Liver (tissue), 9 donors: ENCODE results near the gene MARCHF2. TPM values are rescaled to one million over a fixed set of nuclear protein-coding genes. Genes with fewer than 3 reads are reported as not detected.

Source experiments
- DNase-seq: peaks from one replicate; pipeline ENCODE4 v3.0.0-alpha.2; 2017; ENCODE audit warnings: low spot score
- H3K27ac ChIP-seq, 2 donors: one replicate each; pipeline ENCODE4 v1.7.0; 2013; ENCODE audit warnings: inconsistent platforms in 2 of 2, low read length in 2 of 2, control low read depth in 1 of 2, low read depth in 1 of 2, mild to moderate bottlenecking in 1 of 2
- H3K27me3 ChIP-seq, 4 donors: one replicate each; pipeline versions ENCODE4 v1.6.1 to v1.7.0; 2013; ENCODE audit warnings: low read length in 3 of 4, inconsistent platforms in 1 of 4, mild to moderate bottlenecking in 1 of 4, moderate library complexity in 1 of 4; ENCODE audit not compliant: control insufficient read depth in 4 of 4, insufficient read depth in 4 of 4
- H3K36me3 ChIP-seq, 4 donors: one replicate each; pipeline versions ENCODE4 v1.6.1 to v1.7.0; 2013; ENCODE audit warnings: low read length in 3 of 4, mild to moderate bottlenecking in 3 of 4, low read depth in 1 of 4, moderate library complexity in 1 of 4; ENCODE audit not compliant: control insufficient read depth in 4 of 4, insufficient read depth in 3 of 4
- H3K4me1 ChIP-seq, 4 donors: one replicate each; pipeline versions ENCODE4 v1.6.1 to v1.7.0; 2013; ENCODE audit warnings: low read length in 3 of 4, mild to moderate bottlenecking in 3 of 4, moderate library complexity in 1 of 4; ENCODE audit not compliant: control insufficient read depth in 4 of 4, insufficient read depth in 4 of 4
- H3K4me3 ChIP-seq, 3 donors: one replicate each; pipeline versions ENCODE4 v1.6.1 to v1.7.0; 2013; ENCODE audit warnings: low read length in 3 of 3, control low read depth in 1 of 3, low read depth in 1 of 3, mild to moderate bottlenecking in 1 of 3
- H3K9ac ChIP-seq, 2 donors: one replicate each; pipeline ENCODE4 v1.7.0; 2013; ENCODE audit warnings: low read length in 2 of 2, mild to moderate bottlenecking in 2 of 2, moderate library complexity in 2 of 2, control low read depth in 1 of 2, low read depth in 1 of 2
- H3K9me3 ChIP-seq, 4 donors: one replicate each; pipeline versions ENCODE4 v1.6.1 to v1.7.0; 2013; ENCODE audit warnings: low read length in 3 of 4; ENCODE audit not compliant: control insufficient read depth in 4 of 4
- CTCF ChIP-seq: fragments of 150-350 bp; IDR thresholded peaks from 2 replicates; pipeline ENCODE4 v1.5.1; 2017; ENCODE audit warnings: improper control_type of control experiment, low read depth, low read length; ENCODE audit not compliant: missing input control
- EGR1 ChIP-seq, 2 donors: IDR thresholded peaks; 2 replicates each; pipeline ENCODE4 v1.6.1; 2016 to 2018; ENCODE audit warnings: antibody characterized with exemption in 2 of 2, low read depth in 2 of 2
- FOXA1 ChIP-seq: IDR thresholded peaks from 2 replicates; pipeline ENCODE4 v1.6.1; 2016; ENCODE audit warnings: antibody characterized with exemption
- FOXA2 ChIP-seq: IDR thresholded peaks from 2 replicates; pipeline ENCODE4 v1.6.1; 2016; ENCODE audit warnings: antibody characterized with exemption
- GABPA ChIP-seq, 2 donors: IDR thresholded peaks in 1 of 2; conservative IDR thresholded peaks in 1 of 2; 2 replicates each; pipeline ENCODE4 v1.6.1; 2016; ENCODE audit warnings: antibody characterized with exemption in 2 of 2, mild to moderate bottlenecking in 1 of 2, moderate library complexity in 1 of 2
- HNF4A ChIP-seq, 2 donors: conservative IDR thresholded peaks; 2 replicates each; pipeline ENCODE4 v1.6.1; 2016; ENCODE audit warnings: antibody characterized with exemption in 2 of 2, mild to moderate bottlenecking in 2 of 2
- HNF4G ChIP-seq: IDR thresholded peaks from 2 replicates; pipeline ENCODE4 v1.6.1; 2016; ENCODE audit warnings: antibody characterized with exemption
- JUND ChIP-seq, 2 donors: IDR thresholded peaks; 2 replicates each; pipeline ENCODE4 v1.6.1; 2016; ENCODE audit warnings: antibody characterized with exemption in 2 of 2
- NR2F2 ChIP-seq: IDR thresholded peaks from 2 replicates; pipeline ENCODE4 v1.6.1; 2016; ENCODE audit warnings: antibody characterized with exemption
- RAD21 ChIP-seq, 2 donors: IDR thresholded peaks; 2 replicates each; pipeline ENCODE4 v1.6.1; 2016; ENCODE audit warnings: antibody characterized with exemption in 2 of 2, mild to moderate bottlenecking in 2 of 2
- RXRA ChIP-seq, 2 donors: IDR thresholded peaks; 2 replicates each; pipeline ENCODE4 v1.6.1; 2017 to 2018; ENCODE audit warnings: antibody characterized with exemption in 2 of 2, mild to moderate bottlenecking in 1 of 2
- SP1 ChIP-seq: IDR thresholded peaks from 2 replicates; pipeline ENCODE4 v1.6.1; 2018; ENCODE audit warnings: antibody characterized with exemption, mild to moderate bottlenecking
- TAF1 ChIP-seq: conservative IDR thresholded peaks from 2 replicates; pipeline ENCODE4 v1.6.1; 2016; ENCODE audit warnings: antibody characterized with exemption, mild to moderate bottlenecking
- YY1 ChIP-seq: IDR thresholded peaks from 2 replicates; pipeline ENCODE4 v1.6.1; 2016; ENCODE audit warnings: antibody characterized with exemption, mild to moderate bottlenecking
- WGBS: extraction: QIAGEN DNeasy Blood & Tissue Kit; methylation state at CpG from one replicate; pipeline ENCODE4 v1.1.7; 2013; 5-methylcytosine and 5-hydroxymethylcytosine counted together
- polyA plus RNA-seq, 2 donors: library from polyadenylated mRNA; stranded (reverse) in 1 of 2; unstranded in 1 of 2; fragments of 200-250 nt in 1 of 2; fragments of >200 nt in 1 of 2; fragmentation: Nextera tagmentation in 1 of 2; extraction: Ambion mirVana in 1 of 2; gene quantifications; one replicate each; pipeline versions ENCODE4 v1.2.1 to v1.2.3, GENCODE V29; 2013 to 2015
- total RNA-seq, 2 donors: library from RNA; depleted of rRNA; stranded (reverse); fragments of >200 nt; gene quantifications; one replicate each; pipeline ENCODE4 v1.2.3, GENCODE V29; 2014
- TF ChIP-seq, protein P1 (sequence below): IDR thresholded peaks from 2 replicates; pipeline ENCODE4 v1.6.1; 2016; ENCODE audit warnings: antibody characterized with exemption
- TF ChIP-seq, protein P2 (sequence below): IDR thresholded peaks from 2 replicates; pipeline ENCODE4 v1.6.1; 2016; ENCODE audit warnings: antibody characterized with exemption
- TF ChIP-seq, protein P3 (sequence below): IDR thresholded peaks from 2 replicates; pipeline ENCODE4 v1.6.1; 2016; ENCODE audit warnings: antibody characterized with exemption
- TF ChIP-seq, protein P4 (sequence below): IDR thresholded peaks from 2 replicates; pipeline ENCODE4 v1.6.1; 2016; ENCODE audit warnings: antibody characterized with exemption, mild to moderate bottlenecking
- donor health status: healthy.
- donor health status: healthy.
- donor health status: healthy.
- donor health status: healthy.
- donor health status: healthy.

MARCHF2 gene
- total and polyA plus RNA-seq, 4 donors = 21.6 to 89.5 (median 58.8) TPM

DNA sequence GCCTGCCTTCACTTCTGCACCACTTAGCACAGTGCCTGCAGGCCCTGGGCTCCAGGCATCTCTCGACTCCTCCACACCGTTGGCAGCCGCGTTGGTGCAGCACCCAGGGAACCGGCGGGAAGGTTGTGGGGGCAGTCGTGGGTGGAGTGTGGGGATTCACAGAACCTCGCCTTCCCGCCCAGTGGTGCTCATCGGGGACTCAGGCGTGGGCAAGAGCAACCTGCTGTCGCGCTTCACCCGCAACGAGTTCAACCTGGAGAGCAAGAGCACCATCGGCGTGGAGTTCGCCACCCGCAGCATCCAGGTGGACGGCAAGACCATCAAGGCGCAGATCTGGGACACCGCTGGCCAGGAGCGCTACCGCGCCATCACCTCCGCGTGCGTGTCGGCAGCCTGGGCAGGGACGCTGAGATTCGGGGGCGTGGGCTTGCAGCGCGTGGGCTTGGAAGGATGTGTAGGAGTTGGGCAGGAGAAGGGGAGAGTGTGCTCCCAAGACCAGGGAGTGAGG, 13.4 kb upstream of the MARCHF2 start:
- H3K4me3 ChIP-seq = no peak overlapping the region
- WGBS = 95% methylated on average over 34 of the region's 34 CpGs
- H3K9me3 ChIP-seq = no peaks in the 10 kb centered on the region
- H3K27ac ChIP-seq = no peak overlapping the region
- no peaks in the 10 kb centered on the region for H3K27me3 ChIP-seq
- H3K36me3 ChIP-seq = peaks cover 9 to 35% (median 19%) of the 10 kb centered on the region in 4 donors
- H3K4me1 ChIP-seq = peaks cover 0 to 23% (median 12%) of the 10 kb centered on the region in 4 donors
- H3K9ac ChIP-seq = no peak overlapping the region
- TF ChIP-seq, protein P1, sequence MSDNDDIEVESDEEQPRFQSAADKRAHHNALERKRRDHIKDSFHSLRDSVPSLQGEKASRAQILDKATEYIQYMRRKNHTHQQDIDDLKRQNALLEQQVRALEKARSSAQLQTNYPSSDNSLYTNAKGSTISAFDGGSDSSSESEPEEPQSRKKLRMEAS = no peak
- TF ChIP-seq EGR1 (IDR thresholded peaks at IDR 0.05; ENCODE audit: low read depth in 2 of 2) (no peak), SP1 (no peak), JUND (IDR thresholded peaks at IDR 0.05) (no peak), CTCF (no peak), FOXA1 (no peak), RAD21 (IDR thresholded peaks at IDR 0.05) (no peak), HNF4A (conservative IDR thresholded peaks at IDR 0.05) (no peak), HNF4G (no peak), YY1 (no peak), NR2F2 (no peak), TAF1 (no peak), RXRA (IDR thresholded peaks at IDR 0.05) (no peak), FOXA2 (no peak), GABPA (IDR thresholded peaks at IDR 0.05 in 1 of 2, conservative IDR thresholded peaks at IDR 0.05 in 1 of 2) (no peak)
- TF ChIP-seq, protein P2, sequence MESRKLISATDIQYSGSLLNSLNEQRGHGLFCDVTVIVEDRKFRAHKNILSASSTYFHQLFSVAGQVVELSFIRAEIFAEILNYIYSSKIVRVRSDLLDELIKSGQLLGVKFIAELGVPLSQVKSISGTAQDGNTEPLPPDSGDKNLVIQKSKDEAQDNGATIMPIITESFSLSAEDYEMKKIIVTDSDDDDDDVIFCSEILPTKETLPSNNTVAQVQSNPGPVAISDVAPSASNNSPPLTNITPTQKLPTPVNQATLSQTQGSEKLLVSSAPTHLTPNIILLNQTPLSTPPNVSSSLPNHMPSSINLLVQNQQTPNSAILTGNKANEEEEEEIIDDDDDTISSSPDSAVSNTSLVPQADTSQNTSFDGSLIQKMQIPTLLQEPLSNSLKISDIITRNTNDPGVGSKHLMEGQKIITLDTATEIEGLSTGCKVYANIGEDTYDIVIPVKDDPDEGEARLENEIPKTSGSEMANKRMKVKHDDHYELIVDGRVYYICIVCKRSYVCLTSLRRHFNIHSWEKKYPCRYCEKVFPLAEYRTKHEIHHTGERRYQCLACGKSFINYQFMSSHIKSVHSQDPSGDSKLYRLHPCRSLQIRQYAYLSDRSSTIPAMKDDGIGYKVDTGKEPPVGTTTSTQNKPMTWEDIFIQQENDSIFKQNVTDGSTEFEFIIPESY = no peak
- TF ChIP-seq, protein P3, sequence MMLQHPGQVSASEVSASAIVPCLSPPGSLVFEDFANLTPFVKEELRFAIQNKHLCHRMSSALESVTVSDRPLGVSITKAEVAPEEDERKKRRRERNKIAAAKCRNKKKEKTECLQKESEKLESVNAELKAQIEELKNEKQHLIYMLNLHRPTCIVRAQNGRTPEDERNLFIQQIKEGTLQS = no peak
- TF ChIP-seq, protein P4, sequence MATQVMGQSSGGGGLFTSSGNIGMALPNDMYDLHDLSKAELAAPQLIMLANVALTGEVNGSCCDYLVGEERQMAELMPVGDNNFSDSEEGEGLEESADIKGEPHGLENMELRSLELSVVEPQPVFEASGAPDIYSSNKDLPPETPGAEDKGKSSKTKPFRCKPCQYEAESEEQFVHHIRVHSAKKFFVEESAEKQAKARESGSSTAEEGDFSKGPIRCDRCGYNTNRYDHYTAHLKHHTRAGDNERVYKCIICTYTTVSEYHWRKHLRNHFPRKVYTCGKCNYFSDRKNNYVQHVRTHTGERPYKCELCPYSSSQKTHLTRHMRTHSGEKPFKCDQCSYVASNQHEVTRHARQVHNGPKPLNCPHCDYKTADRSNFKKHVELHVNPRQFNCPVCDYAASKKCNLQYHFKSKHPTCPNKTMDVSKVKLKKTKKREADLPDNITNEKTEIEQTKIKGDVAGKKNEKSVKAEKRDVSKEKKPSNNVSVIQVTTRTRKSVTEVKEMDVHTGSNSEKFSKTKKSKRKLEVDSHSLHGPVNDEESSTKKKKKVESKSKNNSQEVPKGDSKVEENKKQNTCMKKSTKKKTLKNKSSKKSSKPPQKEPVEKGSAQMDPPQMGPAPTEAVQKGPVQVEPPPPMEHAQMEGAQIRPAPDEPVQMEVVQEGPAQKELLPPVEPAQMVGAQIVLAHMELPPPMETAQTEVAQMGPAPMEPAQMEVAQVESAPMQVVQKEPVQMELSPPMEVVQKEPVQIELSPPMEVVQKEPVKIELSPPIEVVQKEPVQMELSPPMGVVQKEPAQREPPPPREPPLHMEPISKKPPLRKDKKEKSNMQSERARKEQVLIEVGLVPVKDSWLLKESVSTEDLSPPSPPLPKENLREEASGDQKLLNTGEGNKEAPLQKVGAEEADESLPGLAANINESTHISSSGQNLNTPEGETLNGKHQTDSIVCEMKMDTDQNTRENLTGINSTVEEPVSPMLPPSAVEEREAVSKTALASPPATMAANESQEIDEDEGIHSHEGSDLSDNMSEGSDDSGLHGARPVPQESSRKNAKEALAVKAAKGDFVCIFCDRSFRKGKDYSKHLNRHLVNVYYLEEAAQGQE = no peak
- DNase-seq = no peak
